Measurements from ENCODE around the gene URB2. TPM values are rescaled to one million over a fixed set of nuclear protein-coding genes. Genes with fewer than 3 reads are reported as not detected.

Gene URB2
- total RNA-seq, 4 donors from 2014 or later = 6.4 to 14.9 (median 7.1) TPM

DNA sequence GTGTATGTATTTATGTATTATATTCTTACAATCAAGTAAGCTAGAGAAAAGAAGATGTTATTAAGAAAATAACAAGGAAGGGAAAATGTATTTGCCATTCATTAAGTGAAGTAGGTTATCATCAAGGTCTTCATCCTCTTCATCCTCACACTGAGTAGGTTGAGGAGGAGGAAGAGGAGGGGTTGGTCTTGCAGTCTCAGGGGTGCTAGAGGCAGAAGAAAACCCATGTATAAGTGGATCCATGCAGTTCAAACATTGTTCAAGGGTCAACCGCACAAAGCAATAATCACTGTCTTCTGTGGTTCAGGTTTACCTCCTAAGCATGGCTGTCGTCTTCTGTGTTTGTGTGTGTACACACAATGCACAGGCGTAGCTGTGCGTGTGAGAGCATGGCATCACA is 16.9 kb downstream of the URB2 start:
- H3K9me3 ChIP-seq = no peaks in the 10 kb centered on the region
- DNase-seq = no peak
- intact Hi-C loops (cut with DNase I) = no loop called here
- no peaks in the 10 kb centered on the region for H3K4me1 ChIP-seq
- 95 to 99% methylated on average over 4 of the region's 4 CpGs for whole genome bisulfite sequencing, 2 donors
- peaks cover 0 to 16% of the 10 kb centered on the region in 2 donors for H3K36me3 ChIP-seq
- no peaks in the 10 kb centered on the region for H3K27me3 ChIP-seq
- H3K27ac ChIP-seq = no peak overlapping the region
- TF ChIP-seq, protein P1, sequence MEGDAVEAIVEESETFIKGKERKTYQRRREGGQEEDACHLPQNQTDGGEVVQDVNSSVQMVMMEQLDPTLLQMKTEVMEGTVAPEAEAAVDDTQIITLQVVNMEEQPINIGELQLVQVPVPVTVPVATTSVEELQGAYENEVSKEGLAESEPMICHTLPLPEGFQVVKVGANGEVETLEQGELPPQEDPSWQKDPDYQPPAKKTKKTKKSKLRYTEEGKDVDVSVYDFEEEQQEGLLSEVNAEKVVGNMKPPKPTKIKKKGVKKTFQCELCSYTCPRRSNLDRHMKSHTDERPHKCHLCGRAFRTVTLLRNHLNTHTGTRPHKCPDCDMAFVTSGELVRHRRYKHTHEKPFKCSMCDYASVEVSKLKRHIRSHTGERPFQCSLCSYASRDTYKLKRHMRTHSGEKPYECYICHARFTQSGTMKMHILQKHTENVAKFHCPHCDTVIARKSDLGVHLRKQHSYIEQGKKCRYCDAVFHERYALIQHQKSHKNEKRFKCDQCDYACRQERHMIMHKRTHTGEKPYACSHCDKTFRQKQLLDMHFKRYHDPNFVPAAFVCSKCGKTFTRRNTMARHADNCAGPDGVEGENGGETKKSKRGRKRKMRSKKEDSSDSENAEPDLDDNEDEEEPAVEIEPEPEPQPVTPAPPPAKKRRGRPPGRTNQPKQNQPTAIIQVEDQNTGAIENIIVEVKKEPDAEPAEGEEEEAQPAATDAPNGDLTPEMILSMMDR (IDR thresholded peaks at IDR 0.05) = no peak
- TF ChIP-seq POLR2A (IDR thresholded peaks at IDR 0.05) = no peak
- no peak overlapping the region for H3K4me3 ChIP-seq (replicated peaks in 1 of 3)

DNA sequence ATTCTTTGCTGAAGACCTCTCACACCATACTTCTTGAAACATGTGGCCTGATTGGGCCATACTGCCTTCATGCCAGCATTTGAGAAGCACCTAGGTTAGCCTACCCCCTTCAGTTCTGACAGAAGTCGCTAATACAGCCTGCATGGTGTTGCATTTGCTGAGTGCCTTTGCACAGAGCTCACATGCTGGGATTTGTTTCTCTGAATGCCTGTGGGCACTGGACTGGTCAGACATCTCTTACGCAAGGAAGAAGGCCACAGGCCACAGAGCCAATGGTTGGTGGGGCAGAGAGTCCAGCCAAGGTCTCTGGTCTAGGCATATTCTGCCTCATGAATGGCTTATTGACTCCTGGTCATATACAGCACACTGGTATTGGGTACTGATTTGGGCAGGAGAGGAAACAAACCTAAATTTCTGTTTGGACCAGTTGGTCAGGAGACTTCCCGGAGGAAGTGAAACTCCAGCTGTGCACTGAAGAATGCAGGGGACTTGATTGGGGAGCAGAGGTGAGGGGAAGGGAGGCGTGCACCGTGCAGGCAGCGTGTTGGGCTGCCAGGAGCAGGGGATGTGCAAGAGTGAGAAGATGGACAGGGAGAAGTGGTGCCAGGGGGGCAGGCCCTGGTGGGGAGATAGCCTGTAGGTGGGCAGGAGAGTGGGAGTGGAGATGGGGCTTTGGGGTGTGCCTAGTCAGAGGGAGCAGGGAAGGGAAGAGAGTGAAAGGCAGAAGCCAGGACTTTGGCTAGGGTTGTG is 18.1 kb downstream of the URB2 start:
- no peaks in the 10 kb centered on the region for H3K9me3 ChIP-seq
- TF ChIP-seq, protein P1 (IDR thresholded peaks at IDR 0.05) = no peak
- TF ChIP-seq POLR2A (IDR thresholded peaks at IDR 0.05) = no peak
- intact Hi-C loops (cut with DNase I) = no loop called here
- H3K27ac ChIP-seq = no peak overlapping the region
- DNase-seq = no peak
- H3K4me1 ChIP-seq = no peaks in the 10 kb centered on the region
- H3K27me3 ChIP-seq = no peaks in the 10 kb centered on the region
- 90% methylated on average over 6 of the region's 6 CpGs for WGBS, 2 donors
- peaks cover 7 to 11% of the 10 kb centered on the region in 2 donors for H3K36me3 ChIP-seq
- H3K4me3 ChIP-seq (replicated peaks in 1 of 3) = no peak overlapping the region

DNA sequence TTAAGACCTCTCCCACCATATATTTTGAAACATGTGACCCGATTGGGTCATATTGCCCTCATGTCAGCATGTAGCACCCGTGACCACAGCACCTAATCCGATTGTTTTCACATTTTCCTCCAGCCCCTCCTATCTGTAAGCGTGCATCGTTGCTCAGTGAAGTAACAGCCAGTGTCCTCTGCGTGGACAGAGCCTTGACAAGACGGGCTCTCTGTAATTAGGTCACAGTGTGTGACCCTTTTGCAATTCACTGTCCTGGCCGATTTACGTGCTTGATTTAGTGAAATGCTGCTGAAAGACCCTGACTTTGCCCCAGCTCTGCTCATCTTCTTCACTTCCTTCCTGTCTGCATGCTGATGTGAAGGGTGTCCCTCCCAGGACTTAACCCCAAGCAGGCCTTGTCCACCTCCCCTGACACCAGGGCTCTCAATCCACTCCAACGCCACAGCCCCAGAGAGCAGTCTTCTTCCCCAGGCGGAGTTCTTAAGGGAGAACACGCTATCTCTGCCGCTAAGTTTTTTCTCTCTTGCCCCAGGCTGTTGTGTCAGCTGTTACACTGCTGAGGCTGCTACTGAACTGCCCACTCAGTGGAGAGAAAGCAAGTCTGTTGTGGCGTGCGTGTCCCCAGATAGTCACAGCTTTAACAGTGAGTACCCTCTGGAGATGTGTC is 19.4 kb downstream of the URB2 start:
- H3K4me3 ChIP-seq (replicated peaks in 1 of 3) = no peak overlapping the region
- peaks cover 0 to 5% of the 10 kb centered on the region in 2 donors for H3K4me1 ChIP-seq
- DNase-seq = no peak
- H3K36me3 ChIP-seq = peaks cover 10 to 11% of the 10 kb centered on the region in 2 donors
- 86 to 87% methylated on average over 15 of the region's 15 CpGs for WGBS, 2 donors
- no peak overlapping the region for H3K27ac ChIP-seq
- no peaks in the 10 kb centered on the region for H3K27me3 ChIP-seq
- TF ChIP-seq POLR2A (IDR thresholded peaks at IDR 0.05) = no peak
- TF ChIP-seq, protein P1 (IDR thresholded peaks at IDR 0.05) = no peak
- H3K9me3 ChIP-seq = no peaks in the 10 kb centered on the region
- intact Hi-C loops (cut with DNase I) = no loop called here

DNA sequence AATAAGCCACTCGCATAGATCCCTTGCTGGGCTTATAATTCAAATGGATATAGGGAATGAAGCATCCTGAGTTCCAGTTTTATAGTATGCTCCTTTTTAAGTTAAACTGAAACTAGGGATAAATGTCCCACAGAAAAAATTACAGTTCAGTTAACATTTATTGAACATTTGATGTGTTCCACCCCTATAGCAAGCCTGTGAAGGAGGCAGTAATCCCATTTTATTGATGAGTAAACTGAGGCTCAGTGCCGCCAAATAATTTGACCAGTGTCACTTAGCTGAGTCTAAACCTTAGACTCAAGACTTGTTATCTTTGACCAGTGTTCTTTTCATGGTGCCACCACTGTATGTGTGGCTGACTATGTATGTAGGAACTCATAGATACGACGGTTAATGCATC is 22.4 kb downstream of the URB2 start:
- no peaks in the 10 kb centered on the region for H3K27me3 ChIP-seq
- WGBS, 2 donors = 96 to 97% methylated on average over 4 of the region's 4 CpGs
- H3K4me1 ChIP-seq = peaks cover 0 to 6% of the 10 kb centered on the region in 2 donors
- H3K27ac ChIP-seq = no peak overlapping the region
- TF ChIP-seq POLR2A (IDR thresholded peaks at IDR 0.05) = no peak
- TF ChIP-seq, protein P1 (IDR thresholded peaks at IDR 0.05) = no peak
- no peak for DNase-seq
- intact Hi-C loops (cut with DNase I) = no loop called here
- H3K36me3 ChIP-seq = peaks cover 10 to 11% of the 10 kb centered on the region in 2 donors
- no peaks in the 10 kb centered on the region for H3K9me3 ChIP-seq
- no peak overlapping the region for H3K4me3 ChIP-seq (replicated peaks in 1 of 3)

DNA sequence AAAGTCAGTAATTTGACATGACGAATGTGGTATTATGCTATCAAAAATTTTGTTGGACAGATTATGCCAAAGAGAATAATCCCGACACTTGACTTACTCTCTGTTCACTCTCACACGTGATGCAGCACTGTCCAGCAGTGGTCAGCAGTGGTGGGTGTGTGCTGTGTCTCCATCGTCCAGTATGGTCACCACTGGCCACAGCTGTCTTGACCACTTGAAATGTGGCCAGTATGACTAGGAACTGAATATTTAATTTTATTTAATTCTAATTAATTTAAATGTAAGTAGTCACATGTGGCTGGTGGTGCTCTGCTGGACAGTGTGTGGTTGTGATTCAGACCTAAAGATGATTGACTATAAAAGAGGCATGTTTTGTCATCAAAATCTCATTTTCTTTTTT is 24.0 kb downstream of the URB2 start:
- Histone ChIP-seq H3K4me3 (replicated peaks in 1 of 3) (no peak overlapping the region), H3K9me3 (no peaks in the 10 kb centered on the region), H3K4me1 (peaks cover 0 to 6% of the 10 kb centered on the region in 2 donors), H3K27me3 (no peaks in the 10 kb centered on the region), H3K27ac (no peak overlapping the region), H3K36me3 (peaks cover 8 to 17% of the 10 kb centered on the region in 2 donors)
- no peak for TF ChIP-seq POLR2A (IDR thresholded peaks at IDR 0.05)
- TF ChIP-seq, protein P1 (IDR thresholded peaks at IDR 0.05) = no peak
- intact Hi-C loops (cut with DNase I) = no loop called here
- WGBS, 2 donors = 86 to 96% methylated on average over 4 of the region's 4 CpGs
- no peak for DNase-seq
